H1 (cell line): ENCODE results near the gene PUS3. TPM values are rescaled to one million over a fixed set of nuclear protein-coding genes. Genes with fewer than 3 reads are reported as not detected.

Source experiments
- CTCF ChIA-PET: fragments of 300-600 bp; sonication (Branson Sonifier 250); formaldehyde crosslinking; loops from one replicate; lab custom pipeline; 2021; ENCODE audit not compliant: partially characterized antibody; lab: Charles Lee
- POLR2A ChIA-PET: fragments of 300-600 bp; sonication (Branson Sonifier 250); formaldehyde crosslinking; loops from one replicate; lab custom pipeline; 2021; ENCODE audit warnings: inconsistent platforms; ENCODE audit not compliant: partially characterized antibody; lab: Charles Lee
- DNase-seq, 2 experiments: peaks; one replicate each; pipeline versions ENCODE4 v3.0.0 to v3.0.0-alpha.2; 2010 to 2022; ENCODE audit warnings: low spot score in 2 of 2, low read depth in 1 of 2, mixed read lengths in 1 of 2
- FAIRE-seq: peaks from 2 replicates; lab custom pipeline; 2011; peaks lifted over from hg19 to GRCh38; lab: Jason Lieb, UNC
- H2AFZ ChIP-seq: 2 replicates; pipeline ENCODE4 v1.8.1; 2012; ENCODE audit warnings: low read length, inconsistent platforms
- H2AK5ac ChIP-seq: 2 replicates; pipeline ENCODE4 v1.6.1; 2013; ENCODE audit warnings: low read depth, low read length
- H2BK120ac ChIP-seq: replicated peaks from 2 replicates; pipeline ENCODE3; 2013; ENCODE audit warnings: low read depth, low read length, inconsistent platforms
- H2BK12ac ChIP-seq: 2 replicates; pipeline ENCODE4 v1.6.1; 2013; ENCODE audit warnings: low read depth, low read length
- H2BK15ac ChIP-seq: 2 replicates; pipeline ENCODE4 v1.6.1; 2013; ENCODE audit warnings: low read length
- H2BK20ac ChIP-seq: 2 replicates; pipeline ENCODE4 v1.6.1; 2013; ENCODE audit warnings: low read length
- H2BK5ac ChIP-seq: 2 replicates; pipeline ENCODE4 v1.6.1; 2013; ENCODE audit warnings: low read depth, low read length
- H3K14ac ChIP-seq: 2 replicates; pipeline ENCODE4 v1.6.1; 2013; ENCODE audit warnings: inconsistent platforms; ENCODE audit not compliant: insufficient read length
- H3K18ac ChIP-seq: 2 replicates; pipeline ENCODE4 v1.6.1; 2013; ENCODE audit warnings: low read length; ENCODE audit errors: extremely low read depth
- H3K23ac ChIP-seq: 2 replicates; pipeline ENCODE4 v1.6.1; 2013; ENCODE audit warnings: inconsistent platforms; ENCODE audit not compliant: insufficient read length
- H3K23me2 ChIP-seq: 2 replicates; pipeline ENCODE4 v1.6.1; 2013; ENCODE audit warnings: low read depth, low read length
- H3K27ac ChIP-seq: 2 replicates; pipeline ENCODE4 v1.6.1; 2011; ENCODE audit warnings: low read depth, low read length, inconsistent platforms
- H3K27me3 ChIP-seq, 4 experiments: replicated peaks in 1 of 4; 1 replicate in 1 of 4; 2 replicates in 3 of 4; pipeline versions ENCODE4 v1.6.1 to v1.8.1; 2011 to 2013; ENCODE audit warnings: low read length in 3 of 4, mild to moderate bottlenecking in 3 of 4, inconsistent platforms in 2 of 4, mixed read lengths in 2 of 4, moderate library complexity in 1 of 4; ENCODE audit not compliant: control insufficient read depth in 3 of 4, insufficient read depth in 3 of 4; ENCODE audit errors: extremely low read depth in 1 of 4
- H3K36me3 ChIP-seq, 4 experiments: 2 replicates each; pipeline versions ENCODE4 v1.6.1 to v1.8.1; 2011 to 2013; ENCODE audit warnings: mild to moderate bottlenecking in 4 of 4, low read length in 3 of 4, moderate library complexity in 2 of 4, control low read depth in 1 of 4, inconsistent platforms in 1 of 4; ENCODE audit not compliant: insufficient read depth in 4 of 4, control insufficient read depth in 2 of 4
- H3K4ac ChIP-seq: replicated peaks from 2 replicates; pipeline ENCODE3; 2013; ENCODE audit warnings: low read length, low read depth, mixed read lengths, inconsistent platforms; ENCODE audit not compliant: insufficient read length
- H3K4me1 ChIP-seq, 4 experiments: replicated peaks in 1 of 4; 1 replicate in 1 of 4; 2 replicates in 3 of 4; pipeline versions ENCODE4 v1.6.1 to v1.8.1; 2011 to 2013; ENCODE audit warnings: low read length in 3 of 4, inconsistent platforms in 2 of 4, mixed read lengths in 1 of 4; ENCODE audit not compliant: insufficient read depth in 4 of 4, control insufficient read depth in 3 of 4
- H3K4me2 ChIP-seq, 2 experiments: 2 replicates each; pipeline versions ENCODE4 v1.6.1 to v1.8.1; 2011 to 2013; ENCODE audit warnings: low read depth in 2 of 2, low read length in 2 of 2, control low read depth in 1 of 2, inconsistent platforms in 1 of 2, mild to moderate bottlenecking in 1 of 2; ENCODE audit not compliant: insufficient read depth in 1 of 2
- H3K4me3 ChIP-seq, 4 experiments: fragments of 200-600, 300-600 bp in 1 of 4; sonication (generic), shearing (Covaris generic), sonication (Bioruptor Twin) in 1 of 4; 2 replicates each; pipeline versions ENCODE4 v1.5.1 to v1.8.1; 2011 to 2016; ENCODE audit warnings: low read length in 4 of 4, low read depth in 3 of 4, control low read depth in 2 of 4, inconsistent platforms in 2 of 4, mild to moderate bottlenecking in 2 of 4, mixed read lengths in 1 of 4, moderate library complexity in 1 of 4; ENCODE audit not compliant: insufficient read depth in 2 of 4; ENCODE audit errors: extremely low read depth in 1 of 4
- H3K56ac ChIP-seq: replicated peaks from 2 replicates; pipeline ENCODE3; 2013; ENCODE audit warnings: low read depth, mild to moderate bottlenecking, mixed read lengths, low read length, inconsistent platforms; ENCODE audit not compliant: insufficient read length
- H3K79me1 ChIP-seq: 2 replicates; pipeline ENCODE4 v1.6.1; 2013; ENCODE audit warnings: low read depth, low read length, control low read depth
- H3K79me2 ChIP-seq, 2 experiments: 2 replicates each; pipeline versions ENCODE4 v1.6.1 to v1.8.1; 2012 to 2013; ENCODE audit warnings: low read length in 2 of 2, mild to moderate bottlenecking in 2 of 2, inconsistent platforms in 1 of 2; ENCODE audit not compliant: insufficient read depth in 2 of 2, control insufficient read depth in 1 of 2
- H3K9ac ChIP-seq, 4 experiments: replicated peaks in 1 of 4; 1 replicate in 1 of 4; 2 replicates in 3 of 4; pipeline versions ENCODE4 v1.6.1 to v1.8.1; 2011 to 2013; ENCODE audit warnings: low read depth in 3 of 4, low read length in 3 of 4, control low read depth in 2 of 4, mild to moderate bottlenecking in 2 of 4, moderate library complexity in 2 of 4, inconsistent platforms in 1 of 4; ENCODE audit errors: extremely low read depth in 1 of 4
- H3K9me3 ChIP-seq, 2 experiments: 2 replicates each; pipeline versions ENCODE4 v1.6.1 to v1.8.1; 2012 to 2013; ENCODE audit warnings: mild to moderate bottlenecking in 2 of 2, moderate library complexity in 2 of 2, control low read depth in 1 of 2, inconsistent platforms in 1 of 2, low read depth in 1 of 2, low read length in 1 of 2, mixed read lengths in 1 of 2; ENCODE audit not compliant: insufficient read depth in 2 of 2
- H4K20me1 ChIP-seq, 2 experiments: replicated peaks in 1 of 2; 2 replicates each; pipeline versions ENCODE3 to v1.8.1; 2011 to 2013; ENCODE audit warnings: inconsistent platforms in 2 of 2, low read length in 2 of 2, mild to moderate bottlenecking in 1 of 2; ENCODE audit not compliant: insufficient read depth in 2 of 2, control insufficient read depth in 1 of 2
- H4K5ac ChIP-seq: 2 replicates; pipeline ENCODE4 v1.6.1; 2013; ENCODE audit warnings: low read length, low read depth, mixed read lengths, inconsistent platforms; ENCODE audit not compliant: insufficient read length
- H4K8ac ChIP-seq: 2 replicates; pipeline ENCODE4 v1.8.0; 2013; ENCODE audit warnings: mild to moderate bottlenecking, moderate library complexity, low read length, inconsistent platforms; ENCODE audit not compliant: insufficient read depth; ENCODE audit errors: extremely low read depth
- H4K91ac ChIP-seq: replicated peaks from 2 replicates; pipeline ENCODE3; 2013; ENCODE audit warnings: low read length, mixed read lengths, inconsistent platforms; ENCODE audit not compliant: insufficient read length
- ATF2 ChIP-seq: IDR thresholded peaks from 2 replicates; pipeline ENCODE4 v1.6.1; 2012; ENCODE audit warnings: low read length, inconsistent platforms
- CTBP2 ChIP-seq: IDR thresholded peaks from 2 replicates; pipeline ENCODE4 v1.7.0; 2011; ENCODE audit warnings: borderline replicate concordance, mild to moderate bottlenecking, moderate library complexity, mixed read lengths, low read length; ENCODE audit not compliant: insufficient read depth, insufficient read length
- KDM1A ChIP-seq: fragments of 200-600, 300-600 bp; sonication (generic); IDR thresholded peaks from 2 replicates; pipeline ENCODE4 v1.7.1; 2016; ENCODE audit warnings: mild to moderate bottlenecking, low read length, borderline replicate concordance
- NANOG ChIP-seq: IDR thresholded peaks from 2 replicates; pipeline ENCODE4 v1.6.1; 2011; ENCODE audit warnings: low read length, low read depth, mild to moderate bottlenecking, inconsistent platforms; ENCODE audit not compliant: insufficient read depth, poor library complexity, severe bottlenecking
- PHF8 ChIP-seq: fragments of 200-600 bp; sonication (generic); conservative IDR thresholded peaks from 2 replicates; pipeline ENCODE4 v1.7.1; 2012; ENCODE audit warnings: low read depth, mild to moderate bottlenecking, inconsistent platforms, low read length, moderate library complexity
- POLR2AphosphoS5 ChIP-seq: IDR thresholded peaks from 2 replicates; pipeline ENCODE4 v1.6.1; 2011; ENCODE audit warnings: low read depth, low read length
- SUZ12 ChIP-seq: fragments of 200-600 bp; sonication (generic); IDR thresholded peaks from 2 replicates; pipeline ENCODE4 v1.6.1; 2012; ENCODE audit warnings: mild to moderate bottlenecking, inconsistent platforms, low read length, moderate library complexity, mixed read lengths
- WGBS, 2 experiments: shearing (Covaris generic) in 1 of 2; methylation state at CpG; one replicate each; pipeline versions ENCODE4 v1.1.6 to v1.1.7; 2013 to 2015; ENCODE audit warnings: low lambda C conversion rate in 2 of 2, mixed read lengths in 2 of 2, inconsistent platforms in 1 of 2, low coverage in 1 of 2, missing lambda C conversion rate in 1 of 2; ENCODE audit not compliant: insufficient replicate concordance in 2 of 2, insufficient coverage in 1 of 2, insufficient read length in 1 of 2; ENCODE audit errors: extremely low coverage in 1 of 2, missing lambda C conversion rate in 1 of 2; 5-methylcytosine and 5-hydroxymethylcytosine counted together
- polyA plus RNA-seq, 7 experiments: library from polyadenylated mRNA; depleted of rRNA in 3 of 7; stranded (reverse) in 5 of 7; unstranded in 2 of 7; fragments of >200 nt in 5 of 7; fragments of 200-250 nt in 2 of 7; gene quantifications; 1 replicate in 5 of 7; 2 replicates in 1 of 7; 4 replicates in 1 of 7; pipeline versions ENCODE4 v1.2.1 to v1.2.3, GENCODE V29; 2011 to 2013; ENCODE audit warnings: missing spikeins in 2 of 7, mixed read lengths in 2 of 7
- total RNA-seq: library from RNA; stranded (reverse); fragmentation: NEBNext Ultra II Directional; extraction: Animal tissue kit (Norgen Biotek cat#: 25700); gene quantifications from 2 replicates; pipeline ENCODE4 v1.2.1, GENCODE V29; 2021

PUS3 gene
- total and polyA plus RNA-seq, 2 of the 8 experiments (the other 6 are each of a cell fraction or from before 2014, with no cell fraction given): 8.7 to 22.6 TPM

- POLR2A ChIA-PET: interaction anchor here (0.7 to 2.6 kb wide), 10 partner anchors 10 to 558 kb away, joined by 3 to 27 read pairs (median 6); partner anchors contain the start of genes CHEK1, DDX25 and PUS3
- Histone ChIP-seq H3K9ac (no peak overlapping the region), H2BK12ac (0 out of 2 replicates have a peak overlapping the region, but pooled peaks have one; percentile 33)
- TF ChIP-seq POLR2AphosphoS5 (no peak), ATF2 (peak; percentile 23; the same call in 1 of the 2 replicates), SUZ12 (no peak), PHF8 (no peak), CTBP2 (no peak), KDM1A (peak; percentile 76; the same call in 1 of the 2 replicates), NANOG (no peak)
Measured at GRCh38 chr11:125886997-125887372, 16.0 kb downstream of the PUS3 start.

More at GRCh38 chr11:125886997-125887372, 16.0 kb downstream of the PUS3 start:
- H3K36me3 ChIP-seq: peaks cover 0 to 2% (median under 1%) of the 10 kb centered on the region in 4 experiments; a peak in 1 of 8 replicates
- no peak overlapping the region for H2BK15ac ChIP-seq
- no peaks in the 10 kb centered on the region for H3K79me1 ChIP-seq
- peaks cover 10 to 12% of the 10 kb centered on the region in 2 experiments for H3K9me3 ChIP-seq
- H3K4me1 ChIP-seq: no peaks in the 10 kb centered on the region
- peak overlapping the region; percentile 59; the same call in 1 of the 2 replicates for H4K8ac ChIP-seq
- DNase-seq: no peak
- no peak overlapping the region for H4K5ac ChIP-seq
- no peak overlapping the region for H3K4ac ChIP-seq
- CTCF ChIA-PET: interaction anchor here (0.6 to 1.5 kb wide), 3 partner anchors 8 to 260 kb away, joined by 3 to 4 read pairs (median 3); no protein-coding TSS in a partner anchor
- H3K14ac ChIP-seq: no peak overlapping the region
- H3K27me3 ChIP-seq: peaks cover 0 to 3% (median 2%) of the 10 kb centered on the region in 4 experiments; a peak in 4 of 7 replicates
- no peak overlapping the region for H2BK20ac ChIP-seq
- no peak overlapping the region for H3K23ac ChIP-seq
- H3K79me2 ChIP-seq: peaks cover 0 to 23% of the 10 kb centered on the region in 2 experiments; a peak in 2 of 4 replicates
- H2BK5ac ChIP-seq: no peak overlapping the region; the same call in 1 of the 2 replicates
- peaks cover 3% of the 10 kb centered on the region; the same call in 1 of the 2 replicates for H3K23me2 ChIP-seq
- H4K20me1 ChIP-seq: no peaks in the 10 kb centered on the region
- H3K18ac ChIP-seq: no peak overlapping the region
- no peak overlapping the region; the same call in 1 of the 2 replicates for H2AK5ac ChIP-seq
- peak overlapping the region in 2 of 4 experiments; percentile 58 to 73; a peak in 3 of 8 replicates for H3K4me3 ChIP-seq
- peak overlapping the region in 1 of 2 experiments; percentile 33; a peak in 1 of 4 replicates for H3K4me2 ChIP-seq
- no peak overlapping the region for H2BK120ac ChIP-seq
- H4K91ac ChIP-seq: no peak overlapping the region
- no peak overlapping the region for H3K56ac ChIP-seq
- no peak overlapping the region for H3K27ac ChIP-seq
- H2AFZ ChIP-seq: no peak overlapping the region
- WGBS, 2 experiments: 79% methylated on average over 19 of the region's 24 CpGs; no CpG with 5 or more reads in 1 of the 2 experiments
- FAIRE-seq: no peak
